GM21381 (cell line): Measurements from ENCODE around the gene CALN1.
"Not testable (repeated sequence)": the region's sequence is repeated elsewhere in the genome, so short reads cannot be mapped to it uniquely, and the experiment has no call there.

Experiments used
- ATAC-seq: cut with Tn5 transposase; IDR thresholded peaks from one replicate; pipeline ENCODE4 v1.9.1; 2021; ENCODE audit warnings: mild to moderate bottlenecking, moderate library complexity; ENCODE audit not compliant: unreplicated experiment

The CALN1 gene

DNA sequence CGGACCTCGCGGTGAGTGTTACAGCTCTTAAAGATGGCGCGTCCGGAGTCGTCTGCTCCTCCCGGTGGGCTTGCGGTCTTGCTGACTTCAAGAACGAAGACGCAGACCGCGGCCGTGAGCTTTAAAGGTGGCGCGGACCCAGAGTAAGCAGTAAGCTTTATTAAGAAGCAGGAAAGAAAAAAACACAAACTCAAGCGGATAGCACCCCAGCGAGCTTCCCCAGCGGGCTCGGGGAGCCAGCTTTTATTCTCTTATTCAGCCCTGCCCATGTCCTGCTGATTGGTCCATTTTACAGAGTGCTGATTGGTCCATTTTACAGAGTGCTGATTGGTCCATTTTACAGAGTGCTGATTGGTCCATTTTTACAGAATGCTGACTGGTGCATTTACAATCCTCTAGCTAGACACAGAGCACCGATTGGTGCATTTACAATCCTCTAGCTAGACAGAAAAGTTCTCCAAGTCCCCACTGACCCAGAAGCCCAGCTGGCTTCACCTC, at the start of gene CALN1:
CALN1 (minus strand) TSS at position 218 of the 498 bp plus-strand sequence.
- not testable (repeated sequence) for ATAC-seq

DNA sequence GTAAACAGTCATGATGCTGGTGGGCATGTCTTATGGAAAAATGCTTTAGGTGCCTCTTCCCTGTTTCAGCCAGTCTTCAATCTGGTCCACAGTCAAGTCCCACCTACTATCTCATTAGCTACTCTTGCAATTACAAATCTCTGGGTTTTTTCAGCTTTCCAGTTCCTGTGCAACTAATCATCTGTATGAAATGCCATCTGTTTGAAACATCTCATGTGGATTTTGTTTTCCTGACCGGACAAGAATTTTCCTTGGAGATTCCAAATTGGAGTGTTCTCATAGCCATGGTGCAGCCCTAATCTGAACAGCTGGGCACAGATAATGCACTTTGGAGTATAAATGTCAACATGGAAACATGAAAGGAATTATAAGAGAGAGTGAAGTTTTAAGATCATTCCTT, 41.3 kb upstream of the CALN1 start:
- ATAC-seq = no peak

DNA sequence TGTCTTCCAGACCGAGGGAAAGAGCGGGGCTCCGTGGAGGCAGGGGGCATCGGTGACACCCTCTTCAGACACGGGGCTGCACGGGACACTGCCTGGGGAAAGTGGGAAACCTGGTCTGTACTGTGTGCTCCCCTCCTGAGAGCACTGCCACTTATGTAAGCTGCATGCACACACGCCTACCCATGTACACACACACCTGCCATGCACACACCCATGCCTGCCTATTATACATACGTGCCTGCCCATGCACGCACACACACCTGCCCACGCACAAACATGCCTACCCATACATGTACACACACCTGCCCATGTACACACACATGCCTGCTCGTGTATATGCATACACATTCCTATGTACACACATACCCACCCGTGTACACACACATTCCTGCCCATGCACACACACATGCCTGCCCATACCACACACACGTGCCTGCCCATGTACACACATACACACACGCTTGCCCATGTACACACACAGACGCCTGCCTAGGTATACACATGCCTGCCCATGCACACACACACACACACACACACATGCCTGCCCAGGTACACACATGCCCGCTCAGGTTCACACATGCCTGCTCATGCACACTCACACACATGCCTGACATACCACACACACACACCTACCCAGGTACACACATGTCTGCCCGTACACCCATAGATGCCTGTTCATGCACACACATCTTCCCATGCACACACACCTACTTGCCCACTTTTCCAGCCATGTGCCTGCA, 35.5 kb upstream of the CALN1 start:
- no peak for ATAC-seq

DNA sequence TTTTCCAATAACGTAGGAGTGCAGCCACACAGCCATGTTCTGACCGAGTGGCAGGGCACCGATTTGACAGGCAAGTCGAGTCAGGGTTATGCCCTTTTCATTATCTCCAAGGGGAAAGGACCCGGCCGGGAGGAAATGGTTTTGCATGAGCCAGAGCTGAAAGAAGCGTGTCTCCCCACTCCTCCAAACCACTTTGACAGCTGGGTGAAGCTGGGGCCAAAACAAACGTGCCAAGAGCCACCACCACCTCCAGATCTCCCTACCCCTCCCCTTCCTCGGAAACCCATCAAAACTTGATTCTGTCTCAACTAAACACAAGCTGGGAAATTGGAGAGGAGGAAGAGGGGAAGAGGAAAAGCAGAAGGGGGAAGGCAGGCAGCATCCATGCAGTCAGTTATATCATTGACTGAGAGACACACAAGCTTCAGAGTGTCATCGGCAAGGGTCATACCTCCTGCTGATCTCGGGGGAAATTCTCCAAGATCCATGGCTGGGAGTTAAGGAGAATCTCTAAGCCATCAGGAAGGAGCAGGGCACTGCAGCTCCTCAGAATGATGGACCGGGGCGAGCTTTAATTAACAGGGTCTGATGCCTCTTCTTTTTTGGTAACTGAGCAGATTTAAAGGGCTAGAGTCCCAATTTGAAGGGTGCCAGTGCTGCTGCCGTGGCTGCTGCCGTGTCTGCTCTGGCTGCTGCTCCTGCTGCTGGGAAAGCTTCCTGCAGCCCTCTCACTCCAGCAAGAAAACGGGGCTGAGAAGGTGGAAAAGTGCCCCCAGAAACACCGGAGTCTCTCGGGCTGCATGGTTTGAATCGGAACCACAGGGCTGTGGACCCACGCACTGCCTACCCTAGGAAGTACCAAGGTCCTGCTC, 34.7 kb upstream of the CALN1 start:
- no peak for ATAC-seq

DNA sequence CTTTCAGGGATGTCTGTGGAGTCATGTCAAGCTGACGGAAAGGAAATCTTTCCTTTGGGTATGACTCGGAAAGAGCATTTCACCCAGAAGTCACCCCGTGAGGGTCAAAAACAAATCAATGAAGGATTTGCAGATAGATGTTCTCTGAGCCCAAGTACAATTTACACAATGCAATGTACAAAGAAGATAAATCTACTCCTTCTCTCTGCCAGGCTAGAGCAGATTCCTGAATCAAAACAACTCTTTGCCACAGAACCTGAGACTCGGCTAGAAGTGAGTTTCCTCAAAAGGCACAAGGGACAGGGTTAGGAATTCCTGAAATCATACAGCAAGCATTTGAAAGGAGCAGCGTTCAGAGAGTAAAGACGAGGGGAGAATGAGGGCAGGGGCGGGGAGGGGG, 34.0 kb upstream of the CALN1 start:
- ATAC-seq = no peak

DNA sequence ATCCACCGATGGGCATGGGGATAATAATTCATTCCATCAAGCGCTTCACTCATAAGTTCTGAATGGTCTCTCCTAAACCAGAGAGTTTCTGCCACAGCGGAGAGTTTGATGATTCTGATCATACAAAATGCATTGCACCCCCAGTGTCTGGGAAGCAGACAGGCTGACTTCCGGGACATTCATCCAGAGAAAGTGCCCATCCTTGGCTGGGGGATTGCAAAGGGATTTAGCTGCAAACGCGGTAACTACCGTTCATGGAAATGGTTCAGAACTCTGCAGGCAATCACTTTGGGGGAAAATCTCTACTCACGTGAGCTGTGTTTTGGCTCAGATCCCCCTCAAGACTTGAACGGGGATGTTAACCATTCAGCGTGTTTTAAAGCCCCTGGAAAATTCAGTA, 33.4 kb upstream of the CALN1 start:
- ATAC-seq = no peak

DNA sequence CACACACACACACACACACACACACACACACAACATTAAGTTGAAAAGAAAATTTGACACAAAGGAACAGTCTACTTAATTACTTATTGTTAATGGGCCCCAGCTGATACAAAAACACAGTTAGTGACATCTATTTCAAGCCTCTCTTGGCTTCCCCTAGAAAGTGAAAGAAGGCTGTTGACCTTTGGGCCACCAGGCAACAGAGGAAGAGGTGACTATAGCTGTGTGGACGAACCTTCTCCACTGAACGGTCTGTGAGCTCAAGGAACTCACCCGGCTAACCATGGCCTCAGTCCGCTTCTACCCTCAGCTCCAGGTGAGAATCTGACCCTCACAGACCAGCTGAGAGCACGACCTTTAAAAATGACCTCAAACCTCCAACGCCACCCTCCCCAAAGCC, 32.9 kb upstream of the CALN1 start:
- no peak for ATAC-seq

DNA sequence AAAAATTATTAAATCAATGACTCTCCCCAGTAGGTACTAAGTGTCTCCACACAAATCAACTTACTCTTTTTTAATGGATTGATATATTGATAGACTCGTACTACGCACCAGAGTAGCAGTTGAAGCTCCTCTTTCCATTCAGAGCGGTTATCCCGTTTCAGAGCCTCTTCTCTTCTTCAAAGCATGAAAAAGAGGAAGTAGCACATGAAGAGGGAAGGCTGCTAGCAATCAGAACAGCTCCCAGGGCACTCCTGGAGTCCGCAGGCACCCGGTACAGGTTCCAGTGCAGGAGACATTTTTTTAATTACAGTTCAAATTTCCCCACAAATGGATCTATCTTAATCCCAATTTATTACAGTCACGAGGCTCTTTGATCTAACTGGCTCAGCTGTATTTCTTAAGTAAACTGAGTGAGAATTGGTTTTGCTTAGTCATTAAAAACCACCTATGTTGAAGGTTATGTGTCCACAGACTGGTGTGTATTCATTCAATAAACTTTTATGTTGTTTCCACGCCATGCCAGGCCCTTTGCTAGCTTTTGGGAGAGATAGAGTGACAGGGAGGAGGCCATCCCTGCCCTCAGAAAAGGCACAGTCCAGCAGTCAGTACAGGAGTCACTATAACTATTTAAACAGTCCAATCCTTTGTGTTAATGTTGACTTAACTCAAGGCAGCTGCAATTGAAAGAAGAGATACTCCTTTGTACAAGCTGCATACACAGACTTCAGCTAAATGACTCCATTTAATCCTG, 32.1 kb upstream of the CALN1 start:
- ATAC-seq = no peak

DNA sequence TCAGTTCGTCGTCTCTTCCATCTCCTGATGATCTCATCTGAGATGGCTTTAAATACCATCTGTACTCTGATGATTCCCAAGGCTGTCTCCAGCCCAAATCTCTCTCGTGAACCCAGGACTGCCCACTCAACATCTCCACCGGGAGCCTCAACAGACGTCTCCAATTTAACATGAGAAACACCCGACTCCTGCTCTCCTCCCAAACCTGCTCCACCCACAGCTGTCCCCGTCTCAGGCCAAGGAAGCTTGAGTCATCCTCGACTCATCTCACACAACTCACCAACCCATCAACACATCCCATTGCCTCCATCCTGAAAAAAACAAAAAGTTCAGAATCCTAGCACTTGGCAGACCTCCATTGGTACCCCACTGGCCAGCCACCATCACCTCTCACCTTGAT, 29.7 kb upstream of the CALN1 start:
- no peak for ATAC-seq

DNA sequence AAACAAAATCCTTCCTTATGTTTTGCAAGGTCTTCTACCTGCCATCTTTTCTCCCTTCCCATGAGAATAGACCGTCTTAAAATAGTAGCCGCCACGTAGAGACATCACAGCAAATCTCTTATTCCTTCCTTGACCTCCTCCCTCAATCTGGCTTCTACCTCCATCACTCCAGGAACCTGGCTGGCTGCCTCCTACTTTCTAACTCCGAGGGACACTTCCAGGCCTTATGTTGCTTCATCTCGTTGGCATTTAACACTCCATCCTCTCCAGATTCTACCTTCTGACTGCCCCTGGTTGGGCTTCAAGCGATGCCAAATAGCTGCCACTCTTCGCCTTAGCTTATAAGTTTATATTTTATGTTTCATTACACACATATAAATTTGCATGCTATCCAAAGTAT, 26.4 kb upstream of the CALN1 start:
- ATAC-seq = no peak

DNA sequence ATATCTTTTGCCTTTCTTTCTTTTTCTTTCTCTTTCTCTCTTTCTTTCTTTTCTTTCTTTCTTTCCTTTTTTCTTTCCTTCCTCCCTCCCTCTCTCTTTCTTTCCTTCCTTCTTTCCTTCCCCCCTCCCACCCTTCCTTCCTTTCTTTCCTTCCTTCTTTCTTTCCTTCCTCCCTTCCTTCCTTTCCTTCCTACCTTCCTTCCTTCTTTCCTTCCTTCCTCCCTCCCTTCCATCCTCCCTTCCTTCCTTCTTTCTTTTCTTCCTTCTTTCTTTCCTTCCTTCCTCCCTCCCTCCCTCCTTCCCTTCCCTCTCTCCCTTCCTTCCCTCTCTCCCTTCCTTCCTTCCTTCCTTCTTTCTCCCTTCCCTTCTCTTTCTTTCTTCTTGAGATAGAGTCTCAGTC, 25.5 kb upstream of the CALN1 start:
- no peak for ATAC-seq

DNA sequence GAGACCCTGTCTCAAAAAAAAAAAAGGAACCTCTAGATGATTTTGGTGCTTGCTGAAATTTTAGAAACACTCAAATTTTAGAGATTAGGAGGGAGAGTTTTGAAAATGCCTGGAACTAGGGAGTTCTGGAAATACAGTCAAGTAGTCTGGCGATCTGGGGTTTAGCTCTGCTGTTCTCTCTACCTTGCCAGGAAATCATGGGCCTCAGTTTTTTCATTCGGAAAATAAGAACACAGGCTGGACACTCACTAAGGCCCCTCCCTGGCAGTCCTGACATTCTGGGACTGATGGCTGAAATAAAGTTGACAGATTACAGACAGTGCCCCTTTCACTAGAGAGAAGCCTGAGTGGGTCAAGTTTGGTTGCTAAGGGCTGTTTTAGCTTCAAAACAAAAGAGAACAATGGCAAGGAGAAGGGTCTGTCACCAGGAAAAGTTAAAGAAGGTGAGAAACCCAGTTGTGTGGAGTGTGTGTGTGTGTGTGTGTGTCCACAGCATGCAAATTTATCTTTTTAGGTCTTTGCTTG, 25.0 kb upstream of the CALN1 start:
- no peak for ATAC-seq

DNA sequence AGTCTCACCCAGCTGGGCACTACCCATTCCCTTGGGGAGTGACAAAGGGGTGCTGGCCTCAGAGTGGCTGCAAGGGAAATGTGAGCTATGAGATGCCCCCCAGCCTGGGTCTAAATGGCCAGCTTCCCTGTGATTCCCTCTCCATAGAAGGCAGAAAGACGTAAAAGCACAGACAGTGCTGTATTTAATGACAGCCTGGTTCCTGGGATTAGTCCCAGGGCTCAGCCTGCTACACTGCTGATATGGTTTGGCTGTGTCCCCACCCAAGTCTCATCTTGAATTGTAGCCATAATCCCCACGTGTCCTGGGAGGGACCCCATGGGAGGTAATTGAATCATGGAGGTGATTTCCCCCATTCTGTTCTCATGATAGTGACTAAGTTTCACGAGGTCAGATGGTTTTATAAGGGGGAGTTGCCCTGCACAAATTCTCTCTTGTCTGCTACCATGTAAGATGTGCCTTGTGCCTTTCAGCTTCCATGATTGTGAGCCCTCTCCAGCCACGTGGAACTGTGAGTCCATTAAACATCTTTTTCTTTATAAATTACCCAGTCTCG, 23.9 kb upstream of the CALN1 start:
- no peak for ATAC-seq

DNA sequence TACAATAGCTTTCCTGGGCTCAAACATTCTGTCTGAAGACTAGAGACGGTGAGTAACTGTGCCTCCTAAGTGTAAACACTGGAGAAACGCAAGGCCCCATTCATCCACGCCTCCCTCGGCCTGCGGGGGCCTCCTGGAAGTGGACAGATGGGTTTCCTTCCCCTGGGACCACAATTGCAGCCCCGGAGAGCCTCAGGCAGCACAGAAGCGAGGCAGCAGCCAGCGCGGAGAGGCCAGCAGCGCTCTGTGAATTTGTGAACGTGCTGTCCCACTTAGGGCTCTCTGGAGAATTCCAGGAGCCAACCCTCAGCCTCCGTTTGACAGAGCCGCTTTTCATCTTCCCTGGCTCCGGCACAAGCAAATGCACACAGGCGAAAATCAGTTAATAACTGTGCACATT, 23.2 kb upstream of the CALN1 start:
- ATAC-seq = no peak

DNA sequence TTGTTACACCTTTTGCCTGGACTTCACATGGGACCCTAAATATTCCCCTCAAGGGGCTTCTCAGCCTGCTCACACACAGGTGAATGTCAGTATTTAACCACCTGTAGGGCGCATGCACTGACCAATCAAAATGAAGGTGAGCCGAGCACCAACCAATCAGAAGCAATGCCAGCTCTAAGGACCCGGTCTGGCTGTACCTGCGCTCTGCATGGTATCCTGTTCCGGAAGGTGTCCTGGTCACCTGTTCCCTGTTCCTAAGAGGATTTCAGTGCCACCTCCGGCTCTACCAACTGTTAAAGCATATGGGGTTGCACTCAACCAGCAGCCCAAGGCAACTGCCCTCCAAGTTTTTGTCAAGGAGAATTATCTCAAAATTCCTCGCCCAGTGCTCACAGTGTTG, 18.4 kb upstream of the CALN1 start:
- no peak for ATAC-seq

DNA sequence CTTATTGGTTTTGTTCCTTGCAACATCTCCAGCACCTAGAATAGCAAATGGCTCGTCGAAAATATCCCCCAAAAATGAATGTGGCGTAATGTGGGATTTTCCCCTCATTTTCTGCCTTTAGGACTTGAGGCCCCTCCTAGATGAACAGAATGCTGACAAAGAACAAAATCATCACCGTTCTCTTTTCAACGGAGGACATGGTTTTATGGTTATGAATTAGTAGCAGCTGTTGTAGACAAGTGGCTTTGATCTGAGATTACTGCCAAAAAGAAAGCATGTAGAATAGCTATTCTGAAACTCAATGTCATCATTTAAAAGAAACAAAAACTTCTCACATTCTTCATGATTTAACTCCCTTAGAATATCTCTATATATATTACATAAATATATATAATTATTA, 17.2 kb upstream of the CALN1 start:
- ATAC-seq = no peak

DNA sequence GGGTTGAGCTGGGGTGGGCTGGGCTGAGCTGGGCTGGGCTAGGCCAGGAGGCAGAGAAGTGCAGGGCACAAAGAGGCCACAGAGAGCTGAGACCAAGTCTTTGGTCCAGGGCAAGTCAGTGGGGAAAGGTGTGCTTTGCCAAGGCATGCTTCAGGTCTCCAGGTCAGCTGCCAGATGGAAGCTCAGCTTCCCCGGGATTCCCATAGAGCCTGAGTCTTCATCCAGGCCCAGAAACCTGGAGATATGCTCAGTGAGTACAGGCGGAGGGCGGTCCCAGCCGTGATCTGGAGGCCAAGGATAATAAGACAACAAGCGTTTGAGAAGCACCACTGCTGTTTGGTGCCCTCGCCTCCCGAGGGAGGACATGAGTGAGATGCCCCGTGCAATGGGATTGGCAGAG, 4.7 kb upstream of the CALN1 start:
- no peak for ATAC-seq

DNA sequence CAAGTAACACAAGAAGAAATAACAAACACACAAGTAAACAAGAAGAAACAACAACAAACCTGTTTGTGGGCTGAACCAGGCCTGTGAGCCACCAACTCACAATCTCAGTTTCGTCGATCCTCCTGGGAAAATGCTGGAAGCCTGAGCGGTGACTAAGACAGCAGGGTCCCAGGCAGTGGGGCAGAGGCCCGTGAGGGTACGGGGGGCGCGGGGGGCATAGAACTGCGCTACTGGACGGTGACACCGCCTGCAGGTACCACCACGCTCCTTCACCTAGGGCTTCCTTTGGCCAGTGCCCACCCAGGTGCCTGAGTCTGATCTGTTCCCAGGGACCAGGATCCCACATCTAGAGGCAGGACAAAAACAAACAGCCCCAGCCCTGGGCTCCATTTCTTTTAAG, 3.4 kb upstream of the CALN1 start:
- no peak for ATAC-seq

DNA sequence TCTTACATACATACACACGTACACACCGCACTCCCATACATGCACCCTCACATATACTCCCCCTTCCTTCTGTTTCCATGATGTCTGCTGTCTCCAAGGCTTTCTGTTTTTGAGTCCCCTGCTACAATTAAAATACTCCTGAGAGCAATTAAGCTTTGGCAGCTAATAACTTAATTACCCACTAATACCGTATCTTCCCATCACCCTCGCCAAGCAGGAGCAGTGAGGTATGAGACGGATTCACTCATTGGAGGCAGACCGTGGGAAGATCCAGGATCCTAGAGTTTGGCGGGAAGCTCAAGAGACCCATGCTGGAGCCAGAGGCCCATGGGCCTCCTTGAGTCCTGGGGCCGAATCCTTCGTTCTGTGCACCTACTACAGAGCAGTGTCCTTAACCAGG, 1.7 kb upstream of the CALN1 start:
- no peak for ATAC-seq

DNA sequence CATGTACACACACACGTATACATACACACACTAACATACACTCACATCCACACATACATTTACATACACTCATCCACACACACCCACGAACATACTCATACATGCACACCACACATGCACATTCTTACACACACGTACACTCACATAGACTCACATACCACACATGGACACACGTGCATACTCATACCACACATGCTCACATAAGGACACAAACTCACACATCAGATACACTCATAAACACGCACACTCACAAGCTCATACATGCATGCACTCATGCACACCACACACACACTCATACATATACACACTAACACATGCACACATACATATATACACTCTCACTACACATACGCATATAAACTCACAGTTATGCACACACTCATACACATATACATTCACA, 1.2 kb upstream of the CALN1 start:
- no peak for ATAC-seq

DNA sequence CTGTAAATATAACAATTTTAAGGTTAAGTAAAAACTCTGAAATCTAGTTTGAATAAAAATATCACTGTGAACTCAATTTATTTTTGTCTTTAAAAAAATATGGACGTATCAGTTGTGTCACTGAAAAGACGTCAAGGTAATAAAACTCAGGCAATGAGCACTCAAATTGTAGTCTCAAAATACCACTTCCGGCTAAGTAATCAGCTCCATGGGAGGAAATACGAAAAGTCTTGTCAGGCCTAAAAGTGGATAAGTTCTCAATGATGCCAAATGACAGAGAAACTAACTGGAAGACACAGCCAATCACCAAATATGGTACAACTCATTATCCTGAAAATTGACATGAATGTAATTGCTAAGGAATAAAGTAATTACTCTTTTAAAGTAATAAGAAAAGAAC, 719 bp downstream of the CALN1 start:
- no peak for ATAC-seq
